Lower leg skin (tissue), 3 donors: ENCODE measurements around the gene CSF2.

Source experiments
- CTCF ChIP-seq, 3 donors: fragments of 450-650 bp; IDR thresholded peaks; one replicate each; pipeline ENCODE4 v1.5.1; 2016; ENCODE audit warnings: antibody characterized with exemption in 3 of 3, mild to moderate bottlenecking in 3 of 3, moderate library complexity in 2 of 3
- POLR2A ChIP-seq, 2 donors: fragments of 450-650 bp; IDR thresholded peaks; one replicate each; pipeline ENCODE4 v1.6.1; 2016 to 2017; ENCODE audit warnings: antibody characterized with exemption in 2 of 2, mild to moderate bottlenecking in 1 of 2, moderate library complexity in 1 of 2

DNA sequence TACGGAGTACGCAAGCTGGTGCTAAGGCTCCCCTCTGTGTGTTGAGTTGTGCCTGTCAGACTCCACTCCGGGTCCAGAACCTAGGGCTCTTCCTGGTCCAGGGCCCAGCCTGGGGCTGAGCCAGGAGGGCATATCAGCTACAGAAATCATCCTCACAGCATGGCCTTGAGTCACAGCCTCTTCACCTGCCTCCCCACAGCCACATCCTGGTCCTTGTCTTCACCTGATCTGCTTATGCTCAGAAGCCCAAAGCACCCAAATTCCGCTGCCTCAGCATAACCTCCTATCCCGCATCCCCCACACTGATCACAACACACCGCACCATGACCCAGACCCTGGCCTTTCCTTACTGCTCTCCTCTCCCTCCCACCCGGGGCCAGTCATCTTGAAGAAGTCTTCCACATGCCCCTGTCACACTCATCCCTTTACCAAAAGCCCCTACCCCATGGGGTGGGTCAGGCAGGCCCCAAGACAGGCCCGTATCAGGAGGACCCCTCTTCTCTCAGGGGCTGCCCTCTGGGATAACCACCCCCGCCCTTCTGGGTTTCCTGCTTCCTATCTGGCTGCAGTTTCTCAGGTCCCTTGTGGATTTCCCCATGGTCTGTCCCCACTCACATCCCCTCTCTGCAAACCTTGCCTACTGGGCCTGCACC lies 14.4 kb upstream of the CSF2 start:
- TF ChIP-seq CTCF (IDR thresholded peaks at IDR 0.05), result no peak
- no peak for TF ChIP-seq POLR2A (IDR thresholded peaks at IDR 0.05)
